IMR-90 (cell line): ENCODE results near the gene NBEAL1. TPM values are rescaled to one million over a fixed set of nuclear protein-coding genes. Genes with fewer than 3 reads are reported as not detected.

Source experiments
- ATAC-seq: fragments of 200-7000 bp; cut with Tn5 transposase; 2 replicates; pipeline ENCODE4 v1.9.1; 2020; ENCODE audit warnings: low read depth, mild to moderate bottlenecking, moderate library complexity
- BruUV-seq: library from RNA; stranded (reverse); fragments of 400-500 nt; replicated peaks from 2 replicates; lab custom pipeline; 2021; lab: Mats Ljungman, UMichigan
- CTCF ChIA-PET: fragments of 300-600 bp; formaldehyde crosslinking; extraction: SDS; loops from one replicate; lab custom pipeline; 2021; ENCODE audit warnings: antibody characterized with exemption; lab: Yijun Ruan, JAX
- POLR2A ChIA-PET: fragments of 300-600 bp; sonication (Branson Sonifier 250); formaldehyde crosslinking; loops from one replicate; lab custom pipeline; 2022; ENCODE audit warnings: antibody characterized with exemption; ENCODE audit not compliant: unreplicated experiment; lab: Charles Lee
- DNase-seq: peaks from one replicate; pipeline ENCODE4 v3.0.0; 2013
- H2AFZ ChIP-seq: replicated peaks from 2 replicates; pipeline ENCODE3; 2013; ENCODE audit warnings: low read length, mild to moderate bottlenecking; ENCODE audit not compliant: poor library complexity
- H2AK5ac ChIP-seq: 2 replicates; pipeline ENCODE4 v1.6.1; 2013; ENCODE audit warnings: low read depth, low read length, inconsistent platforms
- H2AK9ac ChIP-seq: replicated peaks from 2 replicates; pipeline ENCODE3; 2013; ENCODE audit warnings: mild to moderate bottlenecking, low read depth, low read length, moderate library complexity; ENCODE audit not compliant: poor library complexity
- H2BK120ac ChIP-seq: 2 replicates; pipeline ENCODE4 v1.6.1; 2013; ENCODE audit warnings: low read depth, low read length, inconsistent platforms
- H2BK15ac ChIP-seq: 3 replicates; pipeline ENCODE4 v1.6.1; 2013; ENCODE audit warnings: low read depth, low read length, inconsistent platforms
- H2BK20ac ChIP-seq: 2 replicates; pipeline ENCODE4 v1.6.1; 2013; ENCODE audit warnings: low read depth, mild to moderate bottlenecking, inconsistent platforms, low read length, moderate library complexity
- H2BK5ac ChIP-seq: 2 replicates; pipeline ENCODE4 v1.6.1; 2013; ENCODE audit warnings: mild to moderate bottlenecking, low read depth, low read length, inconsistent platforms; ENCODE audit not compliant: poor library complexity, severe bottlenecking
- H3K14ac ChIP-seq: replicated peaks from 2 replicates; pipeline ENCODE4 v1.6.1; 2013; ENCODE audit warnings: low read depth, low read length, inconsistent platforms
- H3K18ac ChIP-seq: 2 replicates; pipeline ENCODE4 v1.6.1; 2013; ENCODE audit warnings: low read depth, low read length, control low read depth
- H3K23ac ChIP-seq: 2 replicates; pipeline ENCODE4 v1.6.1; 2013; ENCODE audit warnings: low read depth, low read length, inconsistent platforms
- H3K27ac ChIP-seq: 2 replicates; pipeline ENCODE4 v1.5.1; 2013; ENCODE audit warnings: mild to moderate bottlenecking, control low read depth, low read length; ENCODE audit not compliant: insufficient read depth
- H3K27me3 ChIP-seq: 2 replicates; pipeline ENCODE4 v1.6.1; 2013; ENCODE audit warnings: low read length; ENCODE audit not compliant: control insufficient read depth, insufficient read depth
- H3K36me3 ChIP-seq: 2 replicates; pipeline ENCODE4 v1.6.1; 2013; ENCODE audit warnings: low read length, mixed read lengths; ENCODE audit not compliant: control insufficient read depth, insufficient read depth
- H3K4ac ChIP-seq: 2 replicates; pipeline ENCODE4 v1.6.1; 2013; ENCODE audit warnings: low read depth, low read length, inconsistent platforms
- H3K4me1 ChIP-seq: 2 replicates; pipeline ENCODE4 v1.6.1; 2013; ENCODE audit warnings: low read length, mixed read lengths; ENCODE audit not compliant: control insufficient read depth, insufficient read depth
- H3K4me2 ChIP-seq: 2 replicates; pipeline ENCODE4 v1.6.1; 2013; ENCODE audit warnings: low read depth, mild to moderate bottlenecking, control low read depth, low read length, moderate library complexity
- H3K4me3 ChIP-seq: 2 replicates; pipeline ENCODE4 v1.5.1; 2013; ENCODE audit warnings: low read depth, mild to moderate bottlenecking, control low read depth, low read length, moderate library complexity; ENCODE audit not compliant: insufficient read depth
- H3K56ac ChIP-seq: 2 replicates; pipeline ENCODE4 v1.6.1; 2013; ENCODE audit warnings: low read length, inconsistent platforms; ENCODE audit not compliant: insufficient read depth; ENCODE audit errors: extremely low read depth
- H3K79me1 ChIP-seq, 2 experiments: 2 replicates each; pipeline ENCODE4 v1.6.1; 2013; ENCODE audit warnings: low read length in 2 of 2, inconsistent platforms in 1 of 2, low read depth in 1 of 2
- H3K9ac ChIP-seq: 2 replicates; pipeline ENCODE4 v1.6.1; 2013; ENCODE audit warnings: low read depth, low read length, control low read depth
- H3K9me1 ChIP-seq: 2 replicates; pipeline ENCODE4 v1.6.1; 2013; ENCODE audit warnings: low read length, inconsistent platforms; ENCODE audit not compliant: insufficient read depth
- H3K9me3 ChIP-seq: 2 replicates; pipeline ENCODE4 v1.6.1; 2013; ENCODE audit warnings: low read length; ENCODE audit not compliant: control insufficient read depth, insufficient read depth
- H4K20me1 ChIP-seq: 2 replicates; pipeline ENCODE4 v1.6.1; 2013; ENCODE audit warnings: low read length, inconsistent platforms; ENCODE audit not compliant: insufficient read depth
- H4K5ac ChIP-seq: 2 replicates; pipeline ENCODE4 v1.6.1; 2013; ENCODE audit warnings: mild to moderate bottlenecking, low read depth, low read length, control low read depth
- H4K8ac ChIP-seq, 2 experiments: 2 replicates each; pipeline ENCODE4 v1.6.1; 2013; ENCODE audit warnings: low read depth in 2 of 2, low read length in 2 of 2, control low read depth in 1 of 2, inconsistent platforms in 1 of 2
- H4K91ac ChIP-seq: 2 replicates; pipeline ENCODE4 v1.6.1; 2013; ENCODE audit warnings: low read depth, low read length, inconsistent platforms; ENCODE audit not compliant: insufficient read depth
- BHLHE40 ChIP-seq: fragments of 150-350 bp; IDR thresholded peaks from 2 replicates; pipeline ENCODE4 v1.6.1; 2016; ENCODE audit warnings: mild to moderate bottlenecking, low read depth, low read length
- CEBPB ChIP-seq: IDR thresholded peaks from 2 replicates; pipeline ENCODE4 v1.6.1; 2012; ENCODE audit warnings: low read depth, low read length, improper control_type of control experiment
- ELK1 ChIP-seq: fragments of 150-350 bp; IDR thresholded peaks from 2 replicates; pipeline ENCODE4 v1.6.1; 2016; ENCODE audit warnings: low read depth, mild to moderate bottlenecking, low read length, moderate library complexity, borderline replicate concordance
- FOS ChIP-seq: fragments of 150-350 bp; IDR thresholded peaks from 2 replicates; pipeline ENCODE4 v1.6.1; 2016; ENCODE audit warnings: low read depth, low read length
- MAFK ChIP-seq: IDR thresholded peaks from 2 replicates; pipeline ENCODE4 v1.6.1; 2012; ENCODE audit warnings: low read depth, low read length, improper control_type of control experiment
- MAZ ChIP-seq: IDR thresholded peaks from 2 replicates; pipeline ENCODE4 v1.6.1; 2012; ENCODE audit warnings: low read depth, mild to moderate bottlenecking, low read length, improper control_type of control experiment, moderate library complexity, borderline replicate concordance
- POLR2A ChIP-seq: IDR thresholded peaks from 2 replicates; pipeline ENCODE4 v1.6.1; 2012; ENCODE audit warnings: mild to moderate bottlenecking, low read depth, low read length
- RAD21 ChIP-seq: IDR thresholded peaks from 2 replicates; pipeline ENCODE4 v1.6.1; 2012; ENCODE audit warnings: low read length, improper control_type of control experiment
- RCOR1 ChIP-seq: IDR thresholded peaks from 2 replicates; pipeline ENCODE4 v1.6.1; 2012; ENCODE audit warnings: mild to moderate bottlenecking, low read length, improper control_type of control experiment; ENCODE audit not compliant: insufficient replicate concordance
- RFX5 ChIP-seq: IDR thresholded peaks from 2 replicates; pipeline ENCODE4 v1.8.0; 2012; ENCODE audit warnings: low read depth, mild to moderate bottlenecking, low read length, moderate library complexity
- SMC3 ChIP-seq: fragments of 150-350 bp; IDR thresholded peaks from 2 replicates; pipeline ENCODE4 v1.6.1; 2016; ENCODE audit warnings: low read depth, mild to moderate bottlenecking, antibody characterized with exemption, low read length, moderate library complexity
- USF2 ChIP-seq: fragments of 150-350 bp; IDR thresholded peaks from 2 replicates; pipeline ENCODE4 v1.6.1; 2017; ENCODE audit warnings: mild to moderate bottlenecking, antibody characterized with exemption, low read length, low read depth
- WGBS, 2 experiments: methylation state at CpG; one replicate each; pipeline versions ENCODE4 v1.1.5 to v1.1.7; 2013; ENCODE audit warnings: missing lambda C conversion rate in 2 of 2; ENCODE audit not compliant: insufficient read length in 1 of 2; ENCODE audit errors: extremely low coverage in 2 of 2; 5-methylcytosine and 5-hydroxymethylcytosine counted together
- dilution Hi-C: fragments of 300-500 bp; cut with HindIII; formaldehyde crosslinking; loops from one replicate; pipeline ENCODE4 v1.14.3; 2018; ENCODE audit warnings: low sequenced_read_pairs; ENCODE audit not compliant: unreplicated experiment
- in situ Hi-C: fragments of 300-500 bp; cut with MboI; formaldehyde crosslinking; loops from 3 replicates; pipeline ENCODE4 v1.14.3; 2019; ENCODE audit warnings: low sequenced_read_pairs, inconsistent platforms, mixed read lengths
- intact Hi-C: fragments of 100-400 bp; cut with micrococcal nuclease; formaldehyde crosslinking; loops from 2 replicates; pipeline ENCODE4 v1.10.0; 2022
- polyA plus RNA-seq, 3 experiments: library from polyadenylated mRNA; depleted of rRNA; stranded (reverse); fragments of >200 nt; gene quantifications; 2 replicates each; pipeline ENCODE4 v1.2.3, GENCODE V29; 2012; ENCODE audit warnings: low replicate concordance in 1 of 3
- total RNA-seq: library from RNA; depleted of rRNA; stranded (reverse); fragments of >200 nt; gene quantifications from 2 replicates; pipeline ENCODE4 v1.2.3, GENCODE V29; 2012

NBEAL1 gene
- total and polyA plus RNA-seq, 2 of the 4 experiments (the other 2 are of a cell fraction) = 6.4 to 38.0 TPM

- Histone ChIP-seq H3K27ac (no peak overlapping the region), H3K4me3 (no peak overlapping the region), H2BK20ac (no peak overlapping the region), H3K56ac (no peak overlapping the region), H4K8ac (no peak overlapping the region), H3K9ac (no peak overlapping the region), H4K20me1 (no peaks in the 10 kb centered on the region), H2BK15ac (no peak overlapping the region), H3K27me3 (no peaks in the 10 kb centered on the region), H3K4ac (no peak overlapping the region), H2AK9ac (no peak overlapping the region), H2AK5ac (no peak overlapping the region), H3K36me3 (peaks cover 22% of the 10 kb centered on the region), H2AFZ (no peak overlapping the region), H3K4me1 (no peaks in the 10 kb centered on the region), H3K4me2 (no peak overlapping the region), H3K9me1 (no peaks in the 10 kb centered on the region; the same call in 1 of the 2 replicates), H3K79me1 (no peaks in the 10 kb centered on the region), H4K91ac (no peak overlapping the region), H3K18ac (no peak overlapping the region), H3K23ac (no peak overlapping the region), H3K14ac (no peak overlapping the region), H2BK120ac (no peak overlapping the region), H3K9me3 (no peaks in the 10 kb centered on the region), H4K5ac (no peak overlapping the region), H2BK5ac (no peak overlapping the region)
- no peak for ATAC-seq
- DNase-seq = no peak
- no CpG with 5 or more reads among the region's 1 CpG for WGBS, 2 experiments
- in situ Hi-C loops (no loop called here), dilution Hi-C loops (no loop called here), intact Hi-C loops (no loop called here)
- TF ChIP-seq MAZ = no peak
- no peak for TF ChIP-seq ELK1
- no peak for TF ChIP-seq SMC3
- no peak for TF ChIP-seq USF2
- TF ChIP-seq BHLHE40 = no peak
- TF ChIP-seq RAD21 = no peak
- TF ChIP-seq CEBPB = no peak
- TF ChIP-seq FOS = no peak
- no peak for TF ChIP-seq MAFK
- TF ChIP-seq RFX5 = no peak
- no peak for TF ChIP-seq POLR2A
- no peak for TF ChIP-seq RCOR1
- BruUV-seq = no TSS peak
- ChIA-PET POLR2A (no interaction called here), CTCF (interaction anchor here (0.6 kb wide), 1 partner anchor 9 kb away, joined by 4 read pairs; no protein-coding TSS in a partner anchor)
Observed at GRCh38 chr2:203185864-203186263, 171.2 kb downstream of the NBEAL1 start.
